Measurements from ENCODE around the gene PDZD2.

PDZD2 gene

DNA sequence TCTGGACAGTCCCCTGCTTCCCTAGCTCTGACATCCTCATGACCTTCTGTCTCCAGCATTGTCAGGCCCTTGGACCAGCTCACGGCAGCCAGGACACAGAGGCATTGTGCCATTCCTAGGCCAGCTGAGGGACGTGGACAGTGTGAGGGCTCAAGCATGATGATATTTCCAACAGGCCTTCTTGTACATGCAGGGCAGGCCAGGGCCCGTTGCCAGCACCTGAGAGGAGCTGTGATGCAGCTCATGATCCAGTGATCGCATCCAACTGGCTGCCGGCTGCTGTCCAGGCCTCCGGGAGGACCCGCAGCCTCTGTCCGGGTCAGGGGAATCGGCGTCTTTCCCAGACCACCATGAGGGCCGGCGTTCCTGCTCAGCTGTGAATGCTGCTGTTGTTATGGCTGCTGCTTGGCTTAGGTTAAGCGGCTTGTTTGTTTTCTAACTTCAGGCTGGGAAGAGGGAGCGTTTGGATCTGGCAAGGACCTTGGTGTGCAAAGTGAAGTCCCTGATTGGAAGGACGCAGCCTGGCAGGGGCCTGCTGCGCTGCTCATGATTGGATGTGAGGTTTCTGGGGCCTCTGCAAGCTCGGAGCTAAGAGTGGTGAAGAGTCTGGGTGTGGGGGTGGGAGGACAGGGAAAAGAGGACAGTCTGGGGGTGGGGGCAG, 53.8 kb downstream of the PDZD2 start:
- Histone ChIP-seq H3K27me3 (ENCODE audit: insufficient read depth, poor library complexity, severe bottlenecking) (no peaks in the 10 kb centered on the region), H3K4me1 (ENCODE audit: insufficient read depth, poor library complexity, severe bottlenecking) (no peaks in the 10 kb centered on the region), H3K4me3 (ENCODE audit: severe bottlenecking) (no peak overlapping the region), H3K9me3 (ENCODE audit: severe bottlenecking) (no peaks in the 10 kb centered on the region), H3K27ac (ENCODE audit: poor library complexity, severe bottlenecking) (no peak overlapping the region), H3K36me3 (ENCODE audit: low read depth) (no peaks in the 10 kb centered on the region)
- TF ChIP-seq, protein P1, sequence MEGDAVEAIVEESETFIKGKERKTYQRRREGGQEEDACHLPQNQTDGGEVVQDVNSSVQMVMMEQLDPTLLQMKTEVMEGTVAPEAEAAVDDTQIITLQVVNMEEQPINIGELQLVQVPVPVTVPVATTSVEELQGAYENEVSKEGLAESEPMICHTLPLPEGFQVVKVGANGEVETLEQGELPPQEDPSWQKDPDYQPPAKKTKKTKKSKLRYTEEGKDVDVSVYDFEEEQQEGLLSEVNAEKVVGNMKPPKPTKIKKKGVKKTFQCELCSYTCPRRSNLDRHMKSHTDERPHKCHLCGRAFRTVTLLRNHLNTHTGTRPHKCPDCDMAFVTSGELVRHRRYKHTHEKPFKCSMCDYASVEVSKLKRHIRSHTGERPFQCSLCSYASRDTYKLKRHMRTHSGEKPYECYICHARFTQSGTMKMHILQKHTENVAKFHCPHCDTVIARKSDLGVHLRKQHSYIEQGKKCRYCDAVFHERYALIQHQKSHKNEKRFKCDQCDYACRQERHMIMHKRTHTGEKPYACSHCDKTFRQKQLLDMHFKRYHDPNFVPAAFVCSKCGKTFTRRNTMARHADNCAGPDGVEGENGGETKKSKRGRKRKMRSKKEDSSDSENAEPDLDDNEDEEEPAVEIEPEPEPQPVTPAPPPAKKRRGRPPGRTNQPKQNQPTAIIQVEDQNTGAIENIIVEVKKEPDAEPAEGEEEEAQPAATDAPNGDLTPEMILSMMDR (IDR thresholded peaks at IDR 0.05; ENCODE audit: poor library complexity, severe bottlenecking): no peak
- DNase-seq (ENCODE audit: low spot score): no peak
- no peak; the same call in 2 of the 3 replicates for ATAC-seq (ENCODE audit: low read depth)

DNA sequence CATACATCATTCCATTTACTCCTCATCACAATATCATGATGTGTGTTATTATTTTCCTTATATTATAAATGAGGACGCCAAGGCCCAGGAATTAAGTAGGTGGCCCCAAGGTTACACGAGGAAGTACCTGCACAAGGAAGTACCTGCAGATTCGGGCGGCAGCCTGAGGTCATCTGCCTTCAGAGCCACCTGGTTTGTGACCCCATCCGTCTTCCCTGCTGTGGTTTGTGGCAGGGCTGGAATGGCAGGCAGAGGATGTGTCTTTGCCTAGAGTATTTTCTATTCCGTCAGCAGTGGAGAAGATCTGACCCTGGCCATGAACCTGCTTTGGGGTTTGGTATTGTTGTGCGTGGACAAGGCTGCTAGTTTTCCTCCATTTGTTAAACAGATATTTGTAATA, 59.7 kb downstream of the PDZD2 start:
- Histone ChIP-seq H3K9me3 (ENCODE audit: severe bottlenecking) (no peaks in the 10 kb centered on the region), H3K27me3 (ENCODE audit: insufficient read depth, poor library complexity, severe bottlenecking) (no peaks in the 10 kb centered on the region), H3K27ac (ENCODE audit: poor library complexity, severe bottlenecking) (no peak overlapping the region), H3K4me3 (ENCODE audit: severe bottlenecking) (no peak overlapping the region), H3K36me3 (ENCODE audit: low read depth) (no peaks in the 10 kb centered on the region), H3K4me1 (ENCODE audit: insufficient read depth, poor library complexity, severe bottlenecking) (no peaks in the 10 kb centered on the region)
- TF ChIP-seq, protein P1 (IDR thresholded peaks at IDR 0.05; ENCODE audit: poor library complexity, severe bottlenecking): no peak
- ATAC-seq (ENCODE audit: low read depth) (no peak), DNase-seq (ENCODE audit: low spot score) (no peak)

DNA sequence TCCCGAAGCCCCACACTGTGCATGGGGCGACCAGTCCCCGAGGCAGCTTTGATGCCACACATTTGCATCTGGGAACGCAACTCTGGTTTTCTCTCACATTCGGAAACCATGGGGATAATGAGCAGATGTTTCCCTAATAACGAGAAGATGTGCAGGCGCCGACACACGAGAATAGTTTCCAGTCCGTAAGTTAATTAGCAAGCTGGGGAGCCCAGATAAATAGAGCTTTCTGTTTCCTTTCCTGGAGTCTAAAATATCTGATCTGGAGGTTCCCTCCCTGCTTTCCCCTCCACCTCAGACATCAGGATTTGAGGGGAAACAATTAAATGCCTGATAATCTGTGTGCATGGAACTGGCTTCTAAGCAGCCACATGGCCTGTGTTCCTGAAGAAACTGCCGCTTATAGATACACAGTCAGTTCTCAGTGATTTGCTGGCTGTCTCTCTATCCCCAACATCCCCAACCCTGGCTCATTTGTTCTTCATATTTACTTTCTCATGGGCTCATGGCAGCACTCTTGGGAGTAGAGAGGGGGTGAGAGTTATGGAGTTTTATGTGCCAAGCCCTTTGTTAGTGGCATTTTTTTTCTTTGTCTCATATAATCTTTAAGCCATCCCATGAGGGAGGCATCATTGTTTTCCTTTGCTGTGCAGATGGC, 62.8 kb downstream of the PDZD2 start:
- ATAC-seq (ENCODE audit: low read depth) (no peak), DNase-seq (ENCODE audit: low spot score) (no peak)
- H3K4me3 ChIP-seq (ENCODE audit: severe bottlenecking): no peak overlapping the region
- no peaks in the 10 kb centered on the region for H3K9me3 ChIP-seq (ENCODE audit: severe bottlenecking)
- H3K27me3 ChIP-seq (ENCODE audit: insufficient read depth, poor library complexity, severe bottlenecking): peaks cover 5% of the 10 kb centered on the region
- H3K36me3 ChIP-seq (ENCODE audit: low read depth): no peaks in the 10 kb centered on the region
- TF ChIP-seq, protein P1 (IDR thresholded peaks at IDR 0.05; ENCODE audit: poor library complexity, severe bottlenecking): no peak
- H3K4me1 ChIP-seq (ENCODE audit: insufficient read depth, poor library complexity, severe bottlenecking): no peaks in the 10 kb centered on the region
- H3K27ac ChIP-seq (ENCODE audit: poor library complexity, severe bottlenecking): no peak overlapping the region

DNA sequence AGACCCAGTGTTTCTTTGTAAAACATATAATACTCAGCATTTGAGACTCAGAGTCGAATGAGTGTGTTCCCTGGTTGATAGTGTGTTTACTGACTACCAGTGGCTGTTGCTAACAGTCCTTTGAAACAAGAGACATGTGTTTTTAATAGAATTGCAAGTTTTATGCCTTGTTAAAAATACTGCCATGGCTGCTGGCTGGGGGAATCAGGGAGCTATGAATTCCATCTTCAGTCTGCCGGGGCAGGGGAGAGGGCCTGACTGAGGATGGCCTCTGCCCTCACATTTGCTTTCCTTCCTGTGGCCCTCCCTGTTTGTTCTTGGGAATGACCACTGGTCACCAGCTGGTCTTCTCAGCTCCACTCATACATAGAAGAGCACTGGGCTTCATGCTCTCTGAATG, 63.8 kb downstream of the PDZD2 start:
- Histone ChIP-seq H3K9me3 (ENCODE audit: severe bottlenecking) (no peaks in the 10 kb centered on the region), H3K4me1 (ENCODE audit: insufficient read depth, poor library complexity, severe bottlenecking) (no peaks in the 10 kb centered on the region), H3K4me3 (ENCODE audit: severe bottlenecking) (no peak overlapping the region), H3K36me3 (ENCODE audit: low read depth) (no peaks in the 10 kb centered on the region), H3K27me3 (ENCODE audit: insufficient read depth, poor library complexity, severe bottlenecking) (peaks cover 5% of the 10 kb centered on the region), H3K27ac (ENCODE audit: poor library complexity, severe bottlenecking) (no peak overlapping the region)
- ATAC-seq (ENCODE audit: low read depth) (no peak), DNase-seq (ENCODE audit: low spot score) (no peak)
- TF ChIP-seq, protein P1 (IDR thresholded peaks at IDR 0.05; ENCODE audit: poor library complexity, severe bottlenecking): no peak

DNA sequence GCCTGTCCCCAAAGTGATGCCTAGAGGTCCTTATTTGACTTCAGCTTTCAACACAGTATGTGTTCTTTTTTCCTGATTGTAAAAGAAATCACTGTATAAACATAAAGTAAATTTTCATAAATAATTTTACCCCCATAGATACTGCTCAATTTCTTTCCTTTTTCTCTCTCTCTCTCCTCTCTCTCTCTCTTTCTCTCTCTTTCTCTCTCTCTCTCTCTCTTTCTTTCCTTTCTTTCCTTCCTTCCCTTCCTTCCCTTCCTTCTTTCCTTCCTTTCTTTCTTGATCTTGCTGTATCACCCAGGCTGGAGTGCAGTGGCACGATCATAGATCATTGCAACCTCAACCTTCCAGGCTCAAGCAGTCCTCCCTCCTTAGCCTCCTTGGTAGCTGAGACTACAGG, 64.8 kb downstream of the PDZD2 start:
- Histone ChIP-seq H3K27me3 (ENCODE audit: insufficient read depth, poor library complexity, severe bottlenecking) (peaks cover 5% of the 10 kb centered on the region), H3K4me1 (ENCODE audit: insufficient read depth, poor library complexity, severe bottlenecking) (no peaks in the 10 kb centered on the region), H3K36me3 (ENCODE audit: low read depth) (no peaks in the 10 kb centered on the region), H3K9me3 (ENCODE audit: severe bottlenecking) (no peaks in the 10 kb centered on the region), H3K4me3 (ENCODE audit: severe bottlenecking) (no peak overlapping the region), H3K27ac (ENCODE audit: poor library complexity, severe bottlenecking) (no peak overlapping the region)
- ATAC-seq (ENCODE audit: low read depth): no peak
- TF ChIP-seq, protein P1 (IDR thresholded peaks at IDR 0.05; ENCODE audit: poor library complexity, severe bottlenecking): no peak
- DNase-seq (ENCODE audit: low spot score): no peak

Measured in RWPE2 (cell line).